Mammary epithelial cell (primary cell): ENCODE measurements around the gene PTRH1.

Experiments used
- CTCF ChIP-seq, 2 donors: IDR thresholded peaks in 1 of 2; conservative IDR thresholded peaks in 1 of 2; 2 replicates each; pipeline ENCODE4 v1.5.1; 2011 to 2012; ENCODE audit warnings: inconsistent platforms in 2 of 2, low read length in 2 of 2, mild to moderate bottlenecking in 2 of 2, control low read depth in 1 of 2, low read depth in 1 of 2; ENCODE audit not compliant: insufficient read depth in 1 of 2; ENCODE audit errors: extremely low read depth in 1 of 2
- EZH2 ChIP-seq: IDR thresholded peaks from 2 replicates; pipeline ENCODE4 v1.6.1; 2012; ENCODE audit warnings: low read length, inconsistent platforms, borderline replicate concordance

- no peak for TF ChIP-seq CTCF (conservative IDR thresholded peaks at IDR 0.05 in 1 of 2, IDR thresholded peaks at IDR 0.05 in 1 of 2; ENCODE audit: extremely low read depth in 1 of 2, insufficient read depth in 1 of 2, low read depth in 1 of 2, low read length in 2 of 2)
- TF ChIP-seq EZH2 = no peak
These were observed 6.4 kb downstream of the PTRH1 start for GRCh38 chr9:127708952-127709587.
